ENCODE data around the gene SH3RF3. TPM values are rescaled to one million over a fixed set of nuclear protein-coding genes. Genes with fewer than 3 reads are reported as not detected.

SH3RF3 gene
- total and polyA plus RNA-seq, 2 of the 13 experiments (the other 11 are each of a cell fraction or from before 2014, with no cell fraction given) = 0.04 TPM; not detected in 1

- TF ChIP-seq HOXA5 (CRISPR knock-in tag; IDR thresholded peaks at IDR 0.05) = no peak
Observed at GRCh38 chr2:109547280-109547679, 418.3 kb downstream of the SH3RF3 start (continued).

- no peak for TF ChIP-seq U2AF2 (IDR thresholded peaks at IDR 0.05; ENCODE audit: low read depth, low read length)
- no peak for TF ChIP-seq ZNF282 (IDR thresholded peaks at IDR 0.05; ENCODE audit: partially characterized antibody)
- no peak for TF ChIP-seq ZNF232 (CRISPR knock-in tag; IDR thresholded peaks at IDR 0.05; ENCODE audit: borderline replicate concordance)
- TF ChIP-seq KAT7 (CRISPR knock-in tag; IDR thresholded peaks at IDR 0.05; ENCODE audit: borderline replicate concordance) = no peak
- TF ChIP-seq ZNF121 (CRISPR knock-in tag; IDR thresholded peaks at IDR 0.05) = no peak
- no peak for TF ChIP-seq ZNF350 (CRISPR knock-in tag; IDR thresholded peaks at IDR 0.05; ENCODE audit: borderline replicate concordance, low read depth)
- TF ChIP-seq NFE2L2 (IDR thresholded peaks at IDR 0.05; ENCODE audit: low read length) = no peak
- no peak for TF ChIP-seq MZF1 (CRISPR knock-in tag; IDR thresholded peaks at IDR 0.05; ENCODE audit: borderline replicate concordance)
- TF ChIP-seq E2F1 (CRISPR knock-in tag; IDR thresholded peaks at IDR 0.05) = no peak
- TF ChIP-seq ZNF354B (CRISPR knock-in tag; IDR thresholded peaks at IDR 0.05) = no peak
- no peak for TF ChIP-seq ZNF264 (CRISPR knock-in tag; IDR thresholded peaks at IDR 0.05)
- TF ChIP-seq TBL1XR1 (IDR thresholded peaks at IDR 0.05; ENCODE audit: borderline replicate concordance, low read length, partially characterized antibody) = no peak
- TF ChIP-seq CSRNP1 (CRISPR knock-in tag; IDR thresholded peaks at IDR 0.05) = no peak
- no peak for TF ChIP-seq ZNF124 (CRISPR knock-in tag; IDR thresholded peaks at IDR 0.05)
- no peak for TF ChIP-seq HNRNPL (IDR thresholded peaks at IDR 0.05; ENCODE audit: low read depth, low read length)
- TF ChIP-seq KLF6 (CRISPR knock-in tag; IDR thresholded peaks at IDR 0.05) = no peak
- no peak for TF ChIP-seq ARNT (IDR thresholded peaks at IDR 0.05)
- no peak for TF ChIP-seq SIN3A (IDR thresholded peaks at IDR 0.05; ENCODE audit: borderline replicate concordance, low read depth, low read length)
- TF ChIP-seq MLX (CRISPR knock-in tag; IDR thresholded peaks at IDR 0.05) = no peak
- TF ChIP-seq ATM (IDR thresholded peaks at IDR 0.05; ENCODE audit: borderline replicate concordance) = no peak
Observed at GRCh38 chr2:109549016-109549590, 420.1 kb downstream of the SH3RF3 start.

More at GRCh38 chr2:109549016-109549590, 420.1 kb downstream of the SH3RF3 start:
- Histone ChIP-seq H4K20me1 (ENCODE audit: insufficient read depth, low read length) (no peaks in the 10 kb centered on the region), H3K27me3 (ENCODE audit: control insufficient read depth in 1 of 2, insufficient read depth in 2 of 2, low read length in 2 of 2) (no peaks in the 10 kb centered on the region), H3K4me1 (ENCODE audit: insufficient read depth, low read length) (peaks cover 14% of the 10 kb centered on the region), H2AFZ (ENCODE audit: low read length) (no peak overlapping the region), H3K36me3 (replicated peaks in 1 of 2; ENCODE audit: control insufficient read depth in 1 of 2, insufficient read depth in 2 of 2, low read length in 2 of 2) (peaks cover 13 to 30% of the 10 kb centered on the region in 2 experiments), H3K4me3 (replicated peaks in 1 of 3; ENCODE audit: insufficient read depth in 1 of 3, low read depth in 2 of 3, low read length in 3 of 3) (no peak overlapping the region), H3K79me2 (ENCODE audit: insufficient read depth, low read length) (no peaks in the 10 kb centered on the region), H3K9me3 (ENCODE audit: low read length) (no peaks in the 10 kb centered on the region), H3K27ac (ENCODE audit: extremely low read length, insufficient read depth, low read length) (no peak overlapping the region), H3K9ac (ENCODE audit: insufficient read depth, low read depth, low read length) (no peak overlapping the region), H3K4me2 (ENCODE audit: low read depth, low read length) (no peak overlapping the region)
- ATAC-seq (no peak), FAIRE-seq (no peak), DNase-seq (ENCODE audit: low spot score) (no peak)
- ChIA-PET POLR2A (no interaction called here), CTCF (ENCODE audit: low intra/inter-chr PET ratio, low total read pairs) (interaction anchor here (1.1 kb wide), 1 partner anchor 187 kb away, joined by 3 read pairs; no protein-coding TSS in a partner anchor)
- in situ Hi-C loops (cut with HindIII; ENCODE audit: extremely low pct_ligation_motif_present, low pct_unique_long_range_greater_than_20kb) = loop anchor here (5.0 kb wide), 1 partner anchor 53 kb away; no protein-coding TSS in a partner anchor
- 94% methylated on average over 4 of the region's 4 CpGs for WGBS (ENCODE audit: low lambda C conversion rate)
- intact Hi-C loops (cut with micrococcal nuclease; ENCODE audit: unreplicated experiment) = no loop called here
- no TSS peak for BruUV-seq (replicated peaks)
